Measurements from ENCODE around the gene BOLA3. TPM values are rescaled to one million over a fixed set of nuclear protein-coding genes. Genes with fewer than 3 reads are reported as not detected.
A peak's percentile ranks its signal among the peaks of the same experiment; 100 is the strongest.

BOLA3 gene
- total RNA-seq, 2 experiments from 2014 or later = 131 to 135 TPM

- Mint-ChIP-seq H3K27ac (peak overlapping the region; percentile 27), H3K4me3 (no peak overlapping the region), H3K9me3 (no peaks in the 10 kb centered on the region), H3K27me3 (no peaks in the 10 kb centered on the region), H3K4me1 (ENCODE audit: low read depth) (peaks cover 45% of the 10 kb centered on the region), H3K36me3 (ENCODE audit: low read depth) (peaks cover 42% of the 10 kb centered on the region)
- intact Hi-C loops (cut with micrococcal nuclease) = no loop called here
- ATAC-seq (no peak), DNase-seq (no peak)
- ChIA-PET CTCF (no interaction called here), POLR2A (interaction anchor here (0.9 to 1.3 kb wide), 6 partner anchors 9 to 31 kb away, joined by 3 to 4 read pairs (median 3); no protein-coding TSS in a partner anchor)
- TF ChIP-seq CTCF (IDR thresholded peaks at IDR 0.05) = no peak
These were observed 27.2 kb upstream of the BOLA3 start for GRCh38 chr2:74174909-74175308.

- POLR2A ChIA-PET = interaction anchor here (0.7 to 6.1 kb wide), 5 partner anchors 10 to 37 kb away, joined by 3 to 53 read pairs (median 7); partner anchors contain the start of genes MOB1A and MTHFD2
- intact Hi-C loops (cut with micrococcal nuclease) = no loop called here
- Mint-ChIP-seq H3K4me3 (no peak overlapping the region), H3K27me3 (no peaks in the 10 kb centered on the region), H3K36me3 (ENCODE audit: low read depth) (peaks cover 53% of the 10 kb centered on the region), H3K4me1 (ENCODE audit: low read depth) (peaks cover 28% of the 10 kb centered on the region), H3K27ac (peak overlapping the region; percentile 80), H3K9me3 (no peaks in the 10 kb centered on the region)
- ATAC-seq = peak; percentile 89
- TF ChIP-seq CTCF (IDR thresholded peaks at IDR 0.05) = no peak
- CTCF ChIA-PET = interaction anchor here (0.7 to 3.9 kb wide), 5 partner anchors 10 to 21 kb away, joined by 3 to 31 read pairs (median 4); partner anchors contain the start of gene MOB1A
- DNase-seq = no peak
These were observed 21.0 kb upstream of the BOLA3 start for GRCh38 chr2:74168739-74169138.

- Mint-ChIP-seq H3K27me3 (no peaks in the 10 kb centered on the region), H3K4me1 (ENCODE audit: low read depth) (peaks cover 17% of the 10 kb centered on the region), H3K36me3 (ENCODE audit: low read depth) (peaks cover 38% of the 10 kb centered on the region), H3K4me3 (no peak overlapping the region), H3K27ac (peak overlapping the region; percentile 46), H3K9me3 (no peaks in the 10 kb centered on the region)
- POLR2A ChIA-PET = interaction anchor here (1.4 to 1.5 kb wide), 2 partner anchors 14 kb away, joined by 5 to 6 read pairs; partner anchors contain the start of gene MOB1A
- ATAC-seq (no peak), DNase-seq (no peak)
- intact Hi-C loops (cut with micrococcal nuclease) = no loop called here
- TF ChIP-seq CTCF (IDR thresholded peaks at IDR 0.05) = no peak
- CTCF ChIA-PET = interaction anchor here (1.0 to 3.1 kb wide), 2 partner anchors 13 to 257 kb away, joined by 3 to 11 read pairs; partner anchors contain the start of gene MOB1A
These were observed 17.0 kb upstream of the BOLA3 start for GRCh38 chr2:74164761-74165160.

- ChIA-PET CTCF (interaction anchor here (1.0 to 3.1 kb wide), 3 partner anchors 11 to 339 kb away, joined by 4 to 11 read pairs (median 5); partner anchors contain the start of gene MOB1A), POLR2A (interaction anchor here (1.8 kb wide), 1 partner anchor 36 kb away, joined by 9 read pairs; the partner anchor contains the start of gene MTHFD2)
- Mint-ChIP-seq H3K27me3 (no peaks in the 10 kb centered on the region), H3K4me3 (no peak overlapping the region), H3K27ac (no peak overlapping the region), H3K36me3 (ENCODE audit: low read depth) (peaks cover 45% of the 10 kb centered on the region), H3K9me3 (no peaks in the 10 kb centered on the region), H3K4me1 (ENCODE audit: low read depth) (peaks cover 6% of the 10 kb centered on the region)
- TF ChIP-seq CTCF (IDR thresholded peaks at IDR 0.05) = no peak
- intact Hi-C loops (cut with micrococcal nuclease) = no loop called here
- DNase-seq (no peak), ATAC-seq (no peak)
These were observed 15.2 kb upstream of the BOLA3 start for GRCh38 chr2:74162951-74163350.

GRCh38 chr2:74155830-74156229, 8.1 kb upstream of the BOLA3 start:
- no peak for DNase-seq
- Mint-ChIP-seq H3K36me3 (ENCODE audit: low read depth) (peaks cover 41% of the 10 kb centered on the region), H3K4me3 (no peak overlapping the region), H3K4me1 (ENCODE audit: low read depth) (no peaks in the 10 kb centered on the region), H3K9me3 (no peaks in the 10 kb centered on the region), H3K27me3 (no peaks in the 10 kb centered on the region), H3K27ac (peak overlapping the region; percentile 42)
- intact Hi-C loops (cut with micrococcal nuclease) = no loop called here
- ChIA-PET CTCF (interaction anchor here (0.6 to 3.1 kb wide), 4 partner anchors 9 to 331 kb away, joined by 3 to 13 read pairs (median 9); partner anchors contain the start of genes BOLA3 and MOB1A), POLR2A (interaction anchor here (1.0 to 3.4 kb wide), 3 partner anchors 9 to 44 kb away, joined by 5 to 20 read pairs (median 7); partner anchors contain the start of genes BOLA3 and MOB1A)
- no peak for ATAC-seq
- no peak for TF ChIP-seq CTCF (IDR thresholded peaks at IDR 0.05)
